GM21390 (cell line): ENCODE data around the gene WFIKKN1.

Experiments
- ATAC-seq: cut with Tn5 transposase; IDR thresholded peaks from one replicate; pipeline ENCODE4 v1.9.1; 2021; ENCODE audit not compliant: unreplicated experiment

The WFIKKN1 gene

GRCh38 chr16:630815-631405, at the start of gene WFIKKN1:
WFIKKN1 (plus strand) TSS chr16:630985; CDS start chr16:631254, 269 bp downstream.
- ATAC-seq, result no peak

GRCh38 chr16:582218-582613, 48.6 kb upstream of the WFIKKN1 start:
- ATAC-seq, result no peak

DNA sequence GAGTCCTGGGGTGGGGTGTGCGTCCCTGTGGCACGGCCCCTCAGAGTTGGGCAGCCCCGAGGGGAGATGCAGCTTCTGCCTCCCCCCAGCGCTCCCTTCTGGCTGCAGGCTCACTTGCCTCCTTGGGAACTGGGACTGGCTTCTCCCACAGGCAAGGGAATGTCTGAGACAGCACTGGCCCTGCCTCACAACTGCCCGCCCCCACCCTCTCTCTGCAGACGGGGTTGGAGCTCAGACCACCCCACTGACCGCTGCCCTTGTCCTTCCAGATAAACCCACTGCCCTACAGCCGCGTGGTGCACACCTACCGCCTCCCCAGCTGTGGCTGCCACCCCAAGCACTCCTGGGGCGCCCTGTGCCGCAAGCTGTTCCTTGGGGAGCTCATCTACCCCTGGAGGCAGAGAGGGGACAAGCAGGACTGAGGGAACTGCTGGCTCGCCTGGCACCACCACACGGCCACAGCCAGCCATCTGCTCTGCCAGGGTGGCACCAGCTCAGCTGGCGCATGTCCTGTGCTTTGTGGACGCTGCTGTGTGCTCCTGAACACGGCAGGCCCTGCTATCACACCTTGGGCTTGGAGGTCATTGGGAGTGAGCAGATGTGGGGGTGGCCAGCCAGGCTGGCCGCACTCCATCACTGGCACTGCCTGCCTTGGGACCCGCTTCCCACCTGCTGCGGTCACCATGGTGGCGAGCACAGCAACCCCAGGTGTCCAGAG, 48.0 kb upstream of the WFIKKN1 start:
- no peak for ATAC-seq

DNA sequence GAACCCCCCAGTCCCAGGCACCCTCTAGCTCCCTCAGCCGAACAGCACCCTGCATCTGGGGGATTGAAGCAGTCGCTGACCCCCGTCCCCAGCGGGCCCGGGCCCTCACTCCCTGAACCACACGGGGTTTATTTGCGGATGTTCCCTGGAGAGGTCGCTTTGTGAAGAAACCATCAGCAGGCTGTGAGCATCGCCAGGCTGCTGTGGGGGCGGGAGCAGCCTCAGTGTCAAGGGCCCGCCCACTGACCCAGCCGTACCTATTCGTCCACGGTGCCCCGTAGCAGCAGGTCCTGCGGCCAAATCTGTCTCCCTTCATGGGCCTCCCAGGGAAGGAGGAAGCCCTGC, 47.3 kb upstream of the WFIKKN1 start:
- ATAC-seq, result no peak

- no peak for ATAC-seq
These were observed 46.8 kb upstream of the WFIKKN1 start for GRCh38 chr16:583815-584591.

GRCh38 chr16:585351-585750, 45.4 kb upstream of the WFIKKN1 start:
- no peak for ATAC-seq

- no peak for ATAC-seq
These were observed 44.6 kb upstream of the WFIKKN1 start for GRCh38 chr16:586047-586644.

DNA sequence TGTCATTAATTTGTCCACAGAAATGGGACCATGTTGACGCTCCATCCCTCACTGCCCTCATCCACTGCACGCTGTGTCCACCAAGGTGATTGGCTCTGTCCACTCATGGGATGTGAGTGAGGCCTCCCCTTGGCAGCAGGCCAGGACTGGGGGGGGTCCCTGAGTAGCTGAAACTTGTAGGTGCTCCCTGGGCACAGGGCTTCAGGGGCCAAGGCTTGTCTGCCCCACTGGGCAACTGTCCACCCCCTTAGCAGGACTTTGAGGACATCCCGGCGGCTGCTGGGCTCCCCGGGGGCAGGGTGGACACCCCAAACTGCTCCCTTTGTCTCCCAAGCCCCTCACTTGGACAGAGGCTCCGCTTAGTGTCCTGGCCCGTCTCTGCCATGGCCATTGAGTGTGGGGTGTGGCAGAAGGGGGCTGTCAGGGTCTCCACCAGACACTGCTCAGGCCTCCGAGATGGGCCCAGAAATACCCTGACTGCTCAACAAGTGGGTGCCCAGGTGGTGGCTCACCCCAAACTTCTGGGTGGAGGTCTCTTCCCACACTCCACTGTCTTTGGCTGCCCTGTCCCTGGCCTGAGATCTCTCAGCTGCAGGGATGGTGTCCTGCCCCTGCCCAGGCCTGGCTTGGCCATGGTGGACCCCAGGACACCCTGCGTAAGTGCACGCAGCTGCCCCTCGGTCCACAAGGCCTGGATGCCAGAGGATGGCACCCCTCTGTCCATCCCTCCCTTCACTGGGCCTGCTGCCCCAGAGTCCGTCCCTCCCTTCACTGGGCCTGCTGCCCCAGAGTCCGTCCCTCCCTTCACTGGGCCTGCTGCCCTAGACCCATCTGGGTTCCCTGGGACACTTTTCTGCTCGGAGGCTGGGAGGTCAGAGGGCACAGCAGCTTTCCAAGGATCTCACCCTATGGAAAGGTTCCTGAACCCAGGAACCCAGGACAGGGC, 43.9 kb upstream of the WFIKKN1 start:
- no peak for ATAC-seq

GRCh38 chr16:588639-588888, 42.2 kb upstream of the WFIKKN1 start:
- ATAC-seq, result peak; percentile 4

- ATAC-seq, result peak; percentile 67
These were observed 41.7 kb upstream of the WFIKKN1 start for GRCh38 chr16:588889-589657.

DNA sequence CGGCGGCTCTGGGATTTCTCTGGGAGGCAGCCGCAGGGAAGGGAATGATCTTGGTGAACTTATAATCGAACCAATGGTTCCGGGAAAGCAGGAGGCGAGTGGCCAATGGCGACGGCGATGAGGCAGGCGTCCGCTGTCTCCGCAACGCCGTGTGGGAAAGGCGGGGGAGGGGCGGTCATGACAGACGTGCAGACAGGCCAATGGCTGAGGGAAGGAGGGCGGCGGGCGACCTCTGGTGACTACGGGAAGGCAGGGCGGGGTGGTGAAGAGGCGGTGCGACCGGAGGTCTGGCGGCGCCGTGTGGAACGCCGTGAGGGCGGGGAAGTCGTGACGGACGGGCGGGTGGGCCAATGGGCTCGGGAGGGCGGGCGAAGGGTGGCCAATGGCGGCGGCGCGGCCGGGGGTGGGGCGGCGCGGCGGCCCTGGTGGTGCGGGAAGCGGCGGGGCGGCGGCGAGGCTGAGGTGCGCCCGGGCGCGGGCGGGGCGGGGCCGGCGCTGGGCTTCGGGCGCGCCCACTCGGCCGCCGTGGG, 41.1 kb upstream of the WFIKKN1 start, which contains the start of gene RAB40C:
Gene RAB40C (plus strand): TSS at position 409 of the 530 bp plus-strand sequence. CDS start 226 bp downstream, outside the sequence.
- peak; percentile 61 for ATAC-seq

DNA sequence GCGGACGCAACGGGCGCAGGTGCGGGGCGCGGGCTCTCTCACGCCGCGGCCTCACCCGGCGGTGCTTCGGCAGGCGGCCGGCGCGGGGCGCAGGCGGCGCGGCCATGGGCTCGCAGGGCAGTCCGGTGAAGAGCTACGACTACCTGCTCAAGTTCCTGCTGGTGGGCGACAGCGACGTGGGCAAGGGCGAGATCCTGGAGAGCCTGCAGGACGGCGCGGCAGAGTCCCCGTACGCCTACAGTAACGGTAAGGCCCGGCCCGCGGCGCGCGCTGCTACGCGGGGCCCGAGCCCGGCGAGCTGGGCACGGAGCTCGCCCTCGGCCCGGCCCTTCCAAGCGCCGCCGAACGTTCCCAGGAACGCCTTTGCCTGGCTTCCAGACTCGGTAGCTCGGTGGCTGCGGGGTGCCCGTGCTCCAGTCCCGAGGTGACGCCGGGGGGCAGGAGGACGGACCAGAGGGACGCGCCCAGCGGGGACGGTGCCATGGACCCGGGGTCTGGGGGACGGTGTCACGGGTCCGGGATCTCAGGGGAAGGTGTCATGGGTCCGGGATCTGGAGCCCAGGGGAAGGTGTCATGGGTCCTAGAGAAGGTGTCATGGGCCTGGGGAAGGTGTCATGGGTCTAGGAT, 40.5 kb upstream of the WFIKKN1 start:
- ATAC-seq, result no peak

GRCh38 chr16:590815-591200, 40.0 kb upstream of the WFIKKN1 start:
- no peak for ATAC-seq

GRCh38 chr16:591231-591630, 39.6 kb upstream of the WFIKKN1 start:
- ATAC-seq, result no peak

- ATAC-seq, result no peak
These were observed 38.8 kb upstream of the WFIKKN1 start for GRCh38 chr16:591892-592517.

DNA sequence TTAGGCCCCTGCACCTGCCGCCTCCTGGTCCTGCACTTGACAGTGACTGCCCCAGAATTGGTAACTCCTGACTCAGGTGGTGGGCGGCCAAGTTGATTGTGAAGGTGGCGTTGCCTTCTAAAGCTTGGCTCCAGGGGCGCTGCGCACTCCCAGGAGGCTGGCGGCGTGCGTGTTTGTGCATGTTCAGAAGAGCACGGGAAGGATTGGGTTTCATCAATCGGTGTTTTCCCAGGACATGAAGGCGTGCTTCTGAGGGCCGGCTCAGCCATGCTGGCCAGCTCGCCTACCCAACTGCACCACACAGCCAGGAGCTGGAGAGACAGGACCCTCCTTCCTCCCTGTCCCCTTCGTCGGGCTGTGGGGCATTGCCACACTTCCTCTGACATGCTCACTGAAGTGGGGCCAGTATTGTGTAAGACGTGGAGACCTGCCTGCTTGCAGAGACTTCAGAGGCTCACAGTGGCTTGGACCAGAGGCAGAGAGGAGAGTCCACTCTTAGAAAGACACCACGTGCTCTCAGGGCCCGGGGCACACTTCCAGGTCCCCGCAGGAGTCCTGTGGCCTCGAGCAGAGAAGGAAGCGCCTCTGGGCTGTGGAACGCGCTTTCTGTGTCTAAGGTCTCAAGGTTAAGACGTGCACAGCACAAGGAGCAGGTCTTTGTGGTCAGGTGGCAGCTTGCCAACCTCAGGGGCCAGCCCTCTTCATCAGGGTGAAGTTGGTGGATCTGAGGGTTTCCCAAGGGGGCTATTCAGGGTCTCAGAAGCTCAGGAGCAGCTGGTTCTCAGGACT, 38.1 kb upstream of the WFIKKN1 start:
- ATAC-seq, result no peak

DNA sequence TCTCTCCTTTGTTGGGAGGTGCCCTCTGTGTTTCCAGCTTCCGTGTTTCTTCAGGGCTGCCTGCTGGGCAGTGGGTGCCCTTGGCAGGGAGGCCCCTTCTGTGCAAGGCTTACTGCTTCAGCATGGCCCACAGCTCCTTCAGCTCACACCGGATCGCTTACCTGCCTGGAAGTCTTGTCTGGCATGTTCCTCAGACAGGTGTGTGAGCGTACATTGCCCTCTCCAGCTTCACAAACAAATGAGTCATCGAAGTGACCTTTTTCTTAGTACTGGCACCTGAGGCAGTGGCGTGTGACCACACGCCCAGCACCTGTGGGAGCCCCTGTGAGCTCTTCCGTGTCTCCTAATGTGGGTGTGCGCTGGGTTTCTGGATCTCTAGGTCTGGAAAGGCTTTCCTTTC, 37.4 kb upstream of the WFIKKN1 start:
- no peak for ATAC-seq

GRCh38 chr16:593807-594206, 37.0 kb upstream of the WFIKKN1 start:
- ATAC-seq, result no peak
